ENCODE measurements around the gene ARHGEF19.

Gene ARHGEF19

DNA sequence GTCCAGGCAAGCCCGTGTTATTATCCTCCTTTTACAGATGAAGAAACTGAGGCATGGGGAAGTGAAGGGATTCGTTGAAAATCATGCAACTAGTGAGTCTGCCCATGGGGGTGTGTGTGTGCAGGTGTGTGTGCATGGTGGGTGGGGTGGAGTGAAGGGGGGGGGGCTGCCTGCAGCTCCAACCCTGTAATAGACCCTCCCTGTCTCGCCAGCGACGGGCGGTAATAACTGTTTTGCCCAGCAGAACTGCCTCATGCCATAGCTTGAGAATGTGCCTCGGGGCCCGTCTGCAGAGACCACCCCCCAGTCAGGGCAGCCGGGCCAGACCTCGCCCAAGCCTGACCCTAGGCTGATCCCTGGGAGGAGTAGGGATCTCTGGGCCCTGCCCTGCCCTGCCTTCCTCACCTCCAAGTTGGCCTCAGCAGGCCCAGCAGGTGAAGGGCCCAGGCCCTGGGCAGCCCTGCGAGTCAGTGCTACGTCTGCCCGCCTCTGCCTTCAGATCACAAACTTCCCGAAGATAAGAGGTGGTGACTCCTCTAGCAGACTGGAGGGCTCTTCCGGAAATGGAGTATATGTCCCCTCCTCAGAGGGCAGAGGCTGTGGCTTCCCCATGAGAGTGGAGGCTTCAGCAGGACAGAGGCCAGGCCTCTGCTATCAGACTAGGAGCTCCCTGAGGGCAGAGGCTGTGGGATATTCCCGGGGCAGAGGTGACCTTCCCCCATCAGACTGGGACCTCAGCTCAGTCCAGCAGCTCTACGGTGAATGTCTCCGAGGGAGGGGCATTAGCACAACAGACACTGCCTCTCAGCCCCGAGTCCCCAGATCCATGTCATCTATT is 40.9 kb downstream of the ARHGEF19 start:
- ATAC-seq, result no peak
- TF ChIP-seq SNAI2 (CRISPR knock-in tag; IDR thresholded peaks at IDR 0.05) (no peak), RARB (CRISPR knock-in tag; IDR thresholded peaks at IDR 0.05) (no peak), GLIS3 (CRISPR knock-in tag; IDR thresholded peaks at IDR 0.05) (no peak), ZNF8 (CRISPR knock-in tag; IDR thresholded peaks at IDR 0.05) (no peak), ISL1 (CRISPR knock-in tag; IDR thresholded peaks at IDR 0.05) (no peak), ZNF70 (CRISPR knock-in tag; IDR thresholded peaks at IDR 0.05) (no peak), TOX (CRISPR knock-in tag; IDR thresholded peaks at IDR 0.05; ENCODE audit: borderline replicate concordance) (no peak), ZFP30 (CRISPR knock-in tag; IDR thresholded peaks at IDR 0.05) (no peak), ARNTL (CRISPR knock-in tag; IDR thresholded peaks at IDR 0.05; ENCODE audit: borderline replicate concordance, low read depth) (no peak), PPARA (CRISPR knock-in tag; IDR thresholded peaks at IDR 0.05; ENCODE audit: borderline replicate concordance) (no peak), ESRRG (CRISPR knock-in tag; IDR thresholded peaks at IDR 0.05) (no peak), ZNF565 (CRISPR knock-in tag; conservative IDR thresholded peaks at IDR 0.05; ENCODE audit: low read depth) (no peak), TCF4 (CRISPR knock-in tag; IDR thresholded peaks at IDR 0.05; ENCODE audit: borderline replicate concordance) (no peak)
- TF ChIP-seq, protein P1, sequence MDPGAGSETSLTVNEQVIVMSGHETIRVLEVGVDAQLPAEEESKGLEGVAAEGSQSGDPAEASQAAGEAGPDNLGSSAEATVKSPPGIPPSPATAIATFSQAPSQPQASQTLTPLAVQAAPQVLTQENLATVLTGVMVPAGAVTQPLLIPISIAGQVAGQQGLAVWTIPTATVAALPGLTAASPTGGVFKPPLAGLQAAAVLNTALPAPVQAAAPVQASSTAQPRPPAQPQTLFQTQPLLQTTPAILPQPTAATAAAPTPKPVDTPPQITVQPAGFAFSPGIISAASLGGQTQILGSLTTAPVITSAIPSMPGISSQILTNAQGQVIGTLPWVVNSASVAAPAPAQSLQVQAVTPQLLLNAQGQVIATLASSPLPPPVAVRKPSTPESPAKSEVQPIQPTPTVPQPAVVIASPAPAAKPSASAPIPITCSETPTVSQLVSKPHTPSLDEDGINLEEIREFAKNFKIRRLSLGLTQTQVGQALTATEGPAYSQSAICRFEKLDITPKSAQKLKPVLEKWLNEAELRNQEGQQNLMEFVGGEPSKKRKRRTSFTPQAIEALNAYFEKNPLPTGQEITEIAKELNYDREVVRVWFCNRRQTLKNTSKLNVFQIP (CRISPR knock-in tag; IDR thresholded peaks at IDR 0.05; ENCODE audit: borderline replicate concordance, low read depth), result no peak
- TF ChIP-seq, protein P2, sequence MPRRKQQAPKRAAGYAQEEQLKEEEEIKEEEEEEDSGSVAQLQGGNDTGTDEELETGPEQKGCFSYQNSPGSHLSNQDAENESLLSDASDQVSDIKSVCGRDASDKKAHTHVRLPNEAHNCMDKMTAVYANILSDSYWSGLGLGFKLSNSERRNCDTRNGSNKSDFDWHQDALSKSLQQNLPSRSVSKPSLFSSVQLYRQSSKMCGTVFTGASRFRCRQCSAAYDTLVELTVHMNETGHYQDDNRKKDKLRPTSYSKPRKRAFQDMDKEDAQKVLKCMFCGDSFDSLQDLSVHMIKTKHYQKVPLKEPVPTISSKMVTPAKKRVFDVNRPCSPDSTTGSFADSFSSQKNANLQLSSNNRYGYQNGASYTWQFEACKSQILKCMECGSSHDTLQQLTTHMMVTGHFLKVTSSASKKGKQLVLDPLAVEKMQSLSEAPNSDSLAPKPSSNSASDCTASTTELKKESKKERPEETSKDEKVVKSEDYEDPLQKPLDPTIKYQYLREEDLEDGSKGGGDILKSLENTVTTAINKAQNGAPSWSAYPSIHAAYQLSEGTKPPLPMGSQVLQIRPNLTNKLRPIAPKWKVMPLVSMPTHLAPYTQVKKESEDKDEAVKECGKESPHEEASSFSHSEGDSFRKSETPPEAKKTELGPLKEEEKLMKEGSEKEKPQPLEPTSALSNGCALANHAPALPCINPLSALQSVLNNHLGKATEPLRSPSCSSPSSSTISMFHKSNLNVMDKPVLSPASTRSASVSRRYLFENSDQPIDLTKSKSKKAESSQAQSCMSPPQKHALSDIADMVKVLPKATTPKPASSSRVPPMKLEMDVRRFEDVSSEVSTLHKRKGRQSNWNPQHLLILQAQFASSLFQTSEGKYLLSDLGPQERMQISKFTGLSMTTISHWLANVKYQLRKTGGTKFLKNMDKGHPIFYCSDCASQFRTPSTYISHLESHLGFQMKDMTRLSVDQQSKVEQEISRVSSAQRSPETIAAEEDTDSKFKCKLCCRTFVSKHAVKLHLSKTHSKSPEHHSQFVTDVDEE (CRISPR knock-in tag; IDR thresholded peaks at IDR 0.05), result no peak
- TF ChIP-seq, protein P3, sequence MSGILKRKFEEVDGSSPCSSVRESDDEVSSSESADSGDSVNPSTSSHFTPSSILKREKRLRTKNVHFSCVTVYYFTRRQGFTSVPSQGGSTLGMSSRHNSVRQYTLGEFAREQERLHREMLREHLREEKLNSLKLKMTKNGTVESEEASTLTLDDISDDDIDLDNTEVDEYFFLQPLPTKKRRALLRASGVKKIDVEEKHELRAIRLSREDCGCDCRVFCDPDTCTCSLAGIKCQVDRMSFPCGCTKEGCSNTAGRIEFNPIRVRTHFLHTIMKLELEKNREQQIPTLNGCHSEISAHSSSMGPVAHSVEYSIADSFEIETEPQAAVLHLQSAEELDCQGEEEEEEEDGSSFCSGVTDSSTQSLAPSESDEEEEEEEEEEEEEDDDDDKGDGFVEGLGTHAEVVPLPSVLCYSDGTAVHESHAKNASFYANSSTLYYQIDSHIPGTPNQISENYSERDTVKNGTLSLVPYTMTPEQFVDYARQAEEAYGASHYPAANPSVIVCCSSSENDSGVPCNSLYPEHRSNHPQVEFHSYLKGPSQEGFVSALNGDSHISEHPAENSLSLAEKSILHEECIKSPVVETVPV (CRISPR knock-in tag; IDR thresholded peaks at IDR 0.05), result no peak
- TF ChIP-seq, protein P4, sequence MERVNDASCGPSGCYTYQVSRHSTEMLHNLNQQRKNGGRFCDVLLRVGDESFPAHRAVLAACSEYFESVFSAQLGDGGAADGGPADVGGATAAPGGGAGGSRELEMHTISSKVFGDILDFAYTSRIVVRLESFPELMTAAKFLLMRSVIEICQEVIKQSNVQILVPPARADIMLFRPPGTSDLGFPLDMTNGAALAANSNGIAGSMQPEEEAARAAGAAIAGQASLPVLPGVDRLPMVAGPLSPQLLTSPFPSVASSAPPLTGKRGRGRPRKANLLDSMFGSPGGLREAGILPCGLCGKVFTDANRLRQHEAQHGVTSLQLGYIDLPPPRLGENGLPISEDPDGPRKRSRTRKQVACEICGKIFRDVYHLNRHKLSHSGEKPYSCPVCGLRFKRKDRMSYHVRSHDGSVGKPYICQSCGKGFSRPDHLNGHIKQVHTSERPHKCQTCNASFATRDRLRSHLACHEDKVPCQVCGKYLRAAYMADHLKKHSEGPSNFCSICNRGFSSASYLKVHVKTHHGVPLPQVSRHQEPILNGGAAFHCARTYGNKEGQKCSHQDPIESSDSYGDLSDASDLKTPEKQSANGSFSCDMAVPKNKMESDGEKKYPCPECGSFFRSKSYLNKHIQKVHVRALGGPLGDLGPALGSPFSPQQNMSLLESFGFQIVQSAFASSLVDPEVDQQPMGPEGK (CRISPR knock-in tag; IDR thresholded peaks at IDR 0.05; ENCODE audit: borderline replicate concordance), result no peak
- TF ChIP-seq, protein P5, sequence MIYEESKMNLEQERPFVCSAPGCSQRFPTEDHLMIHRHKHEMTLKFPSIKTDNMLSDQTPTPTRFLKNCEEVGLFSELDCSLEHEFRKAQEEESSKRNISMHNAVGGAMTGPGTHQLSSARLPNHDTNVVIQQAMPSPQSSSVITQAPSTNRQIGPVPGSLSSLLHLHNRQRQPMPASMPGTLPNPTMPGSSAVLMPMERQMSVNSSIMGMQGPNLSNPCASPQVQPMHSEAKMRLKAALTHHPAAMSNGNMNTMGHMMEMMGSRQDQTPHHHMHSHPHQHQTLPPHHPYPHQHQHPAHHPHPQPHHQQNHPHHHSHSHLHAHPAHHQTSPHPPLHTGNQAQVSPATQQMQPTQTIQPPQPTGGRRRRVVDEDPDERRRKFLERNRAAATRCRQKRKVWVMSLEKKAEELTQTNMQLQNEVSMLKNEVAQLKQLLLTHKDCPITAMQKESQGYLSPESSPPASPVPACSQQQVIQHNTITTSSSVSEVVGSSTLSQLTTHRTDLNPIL (CRISPR knock-in tag; IDR thresholded peaks at IDR 0.05; ENCODE audit: low read depth), result no peak

DNA sequence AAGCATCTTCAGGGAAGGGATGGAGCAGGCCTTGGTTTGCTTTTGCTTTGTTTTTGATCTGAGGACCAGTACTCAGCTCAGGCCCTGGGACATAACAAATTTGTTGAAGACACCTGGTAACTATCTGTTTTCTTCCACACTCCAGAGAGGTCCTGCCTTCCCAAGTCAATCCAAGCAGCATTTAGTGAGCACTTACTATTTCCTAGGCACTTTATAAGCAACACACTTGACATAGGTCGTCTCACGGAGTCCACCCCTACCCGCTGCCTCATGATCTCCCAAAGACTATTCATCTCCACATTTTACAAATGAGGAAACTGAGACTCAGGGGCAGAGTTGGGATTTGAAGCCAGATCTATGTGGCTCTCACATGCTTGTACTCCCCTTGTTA is 42.2 kb downstream of the ARHGEF19 start:
- no peak for TF ChIP-seq CSDC2 (CRISPR knock-in tag; IDR thresholded peaks at IDR 0.05)
- no peak for TF ChIP-seq TCF4 (CRISPR knock-in tag; IDR thresholded peaks at IDR 0.05; ENCODE audit: borderline replicate concordance)
- TF ChIP-seq, protein P5 (CRISPR knock-in tag; IDR thresholded peaks at IDR 0.05; ENCODE audit: low read depth), result no peak
- no peak for TF ChIP-seq ZC3H10 (CRISPR knock-in tag; IDR thresholded peaks at IDR 0.05)
- TF ChIP-seq OSR1 (CRISPR knock-in tag; IDR thresholded peaks at IDR 0.05), result no peak
- no peak for TF ChIP-seq ZNF8 (CRISPR knock-in tag; IDR thresholded peaks at IDR 0.05)
- no peak for ATAC-seq
